HG02571 (cell line): ENCODE data around the gene KLHL20.

ENCODE experiments used
- ATAC-seq: cut with Tn5 transposase; IDR thresholded peaks from one replicate; pipeline ENCODE4 v1.9.1; 2021; ENCODE audit warnings: mild to moderate bottlenecking, moderate library complexity; ENCODE audit not compliant: unreplicated experiment

The KLHL20 gene

GRCh38 chr1:173824315-173825081, 109.7 kb downstream of the KLHL20 start, which contains the start of the genes CENPL and DARS2:
TSS of gene CENPL (minus strand) at chr1:173824883. CDS start at chr1:173811299, 13,584 bp downstream.
TSS of gene DARS2 (plus strand) at chr1:173824673. CDS start at chr1:173825230, 557 bp downstream.
- peak; percentile 90 for ATAC-seq

- ATAC-seq, result no peak
Measured at GRCh38 chr1:173827611-173828010, 112.8 kb downstream of the KLHL20 start.

- no peak for ATAC-seq
Measured at GRCh38 chr1:173832748-173833147, 118.0 kb downstream of the KLHL20 start.
